Hepatocyte (in vitro differentiated cells): ENCODE data around the gene RAP1A.

Experiments
- CTCF ChIP-seq: fragments of 200-600 bp; sonication (generic); IDR thresholded peaks from 2 replicates; pipeline ENCODE4 v1.5.1; 2016; ENCODE audit warnings: antibody characterized with exemption, mild to moderate bottlenecking; ENCODE audit not compliant: poor library complexity
- EZH2phosphoT487 ChIP-seq: fragments of 200-600 bp; sonication (generic); IDR thresholded peaks from one replicate; pipeline ENCODE4 v1.6.1; 2018; ENCODE audit warnings: antibody characterized with exemption, mild to moderate bottlenecking, low read depth, moderate library complexity; ENCODE audit not compliant: unreplicated experiment, severe bottlenecking

- TF ChIP-seq CTCF = no peak
- TF ChIP-seq EZH2phosphoT487 = no peak
These were observed 104.3 kb downstream of the RAP1A start for GRCh38 chr1:111723871-111724270.
